SK-N-SH (cell line): Measurements from ENCODE around the gene AKR7A2. TPM values are rescaled to one million over a fixed set of nuclear protein-coding genes. Genes with fewer than 3 reads are reported as not detected.

ENCODE experiments used
- CTCF ChIA-PET: fragments of 300-600, 350-600 bp; formaldehyde crosslinking; extraction: SDS; loops from one replicate; lab custom pipeline; 2021; lab: Yijun Ruan, JAX
- POLR2A ChIA-PET: fragments of 350-600 bp; sonication (Branson Sonifier 250); formaldehyde crosslinking; extraction: SDS; loops from one replicate; lab custom pipeline; 2020; ENCODE audit warnings: antibody characterized with exemption, inconsistent platforms; lab: Yijun Ruan, JAX
- DNase-seq: peaks from one replicate; pipeline ENCODE4 v3.0.0; 2012
- H2AFZ ChIP-seq: fragments of 200-600 bp; sonication (generic); 2 replicates; pipeline ENCODE4 v1.8.1; 2016; ENCODE audit warnings: antibody characterized with exemption, mild to moderate bottlenecking, low read depth
- H3F3A ChIP-seq: fragments of 200-600 bp; sonication (generic); replicated peaks from 2 replicates; pipeline ENCODE3; 2016; ENCODE audit warnings: antibody characterized with exemption, mild to moderate bottlenecking; ENCODE audit not compliant: insufficient read depth
- H3K27ac ChIP-seq, 2 experiments: fragments of 200-500 bp in 1 of 2; fragments of 200-600 bp in 1 of 2; sonication (Bioruptor generic) in 1 of 2; sonication (generic), shearing (Covaris generic) in 1 of 2; 2 replicates each; pipeline versions ENCODE4 v1.5.1 to v1.6.1; 2014 to 2016; ENCODE audit warnings: low read depth in 2 of 2, inconsistent platforms in 1 of 2, low read length in 1 of 2, mild to moderate bottlenecking in 1 of 2, mixed read lengths in 1 of 2
- H3K27me3 ChIP-seq: fragments of 200-600 bp; sonication (generic), shearing (Covaris generic); 2 replicates; pipeline ENCODE4 v1.6.1; 2016; ENCODE audit warnings: mixed run types; ENCODE audit not compliant: insufficient read depth
- H3K36me3 ChIP-seq, 2 experiments: fragments of 200-500 bp in 1 of 2; fragments of 200-600 bp in 1 of 2; sonication (Bioruptor generic) in 1 of 2; sonication (generic) in 1 of 2; replicated peaks in 1 of 2; 2 replicates each; pipeline versions ENCODE3 to v1.5.1; 2014 to 2016; ENCODE audit warnings: low read length in 1 of 2, mild to moderate bottlenecking in 1 of 2; ENCODE audit not compliant: insufficient read depth in 2 of 2, control insufficient read depth in 1 of 2
- H3K4me1 ChIP-seq, 2 experiments: fragments of 200-500 bp in 1 of 2; fragments of 200-600 bp in 1 of 2; sonication (Bioruptor generic) in 1 of 2; sonication (generic), shearing (Covaris generic) in 1 of 2; 2 replicates each; pipeline versions ENCODE4 v1.5.1 to v1.6.1; 2014 to 2016; ENCODE audit warnings: low read depth in 1 of 2, low read length in 1 of 2, mixed run types in 1 of 2; ENCODE audit not compliant: insufficient read depth in 2 of 2, control insufficient read depth in 1 of 2
- H3K4me2 ChIP-seq: fragments of 200-600 bp; sonication (generic), shearing (Covaris generic); 2 replicates; pipeline ENCODE4 v1.6.1; 2017; ENCODE audit warnings: mixed run types
- H3K4me3 ChIP-seq, 2 experiments: fragments of 200-500 bp in 1 of 2; fragments of 200-600 bp in 1 of 2; sonication (Bioruptor generic) in 1 of 2; sonication (generic), shearing (Covaris generic) in 1 of 2; 2 replicates each; pipeline versions ENCODE4 v1.5.1 to v1.8.1; 2014 to 2016; ENCODE audit warnings: low read depth in 2 of 2, inconsistent platforms in 1 of 2, low read length in 1 of 2, mild to moderate bottlenecking in 1 of 2, mixed read lengths in 1 of 2, moderate library complexity in 1 of 2
- H3K79me2 ChIP-seq: fragments of 200-600 bp; sonication (generic); 2 replicates; pipeline ENCODE4 v1.8.1; 2017; ENCODE audit warnings: mild to moderate bottlenecking; ENCODE audit not compliant: insufficient read depth
- H3K9ac ChIP-seq: fragments of 200-600 bp; sonication (generic); 2 replicates; pipeline ENCODE4 v1.6.1; 2017; ENCODE audit warnings: mixed run types
- H3K9me2 ChIP-seq: fragments of 200-600 bp; sonication (generic); 2 replicates; pipeline ENCODE4 v1.6.1; 2017; ENCODE audit warnings: mixed run types
- H3K9me3 ChIP-seq: fragments of 200-600 bp; sonication (generic); 2 replicates; pipeline ENCODE4 v1.6.1; 2017; ENCODE audit warnings: mixed run types, mild to moderate bottlenecking, moderate library complexity
- H4K20me1 ChIP-seq: fragments of 200-600 bp; sonication (generic); 2 replicates; pipeline ENCODE4 v1.6.1; 2017; ENCODE audit warnings: mild to moderate bottlenecking, mixed run types; ENCODE audit not compliant: insufficient read depth
- CHD2 ChIP-seq: fragments of 150-350 bp; IDR thresholded peaks from 2 replicates; pipeline ENCODE4 v1.6.1; 2018; ENCODE audit warnings: low read length; ENCODE audit not compliant: partially characterized antibody
- EZH2phosphoT487 ChIP-seq: fragments of 200-600 bp; sonication (generic); IDR thresholded peaks from 2 replicates; pipeline ENCODE4 v1.6.1; 2017; ENCODE audit warnings: low read depth, mixed run types, mild to moderate bottlenecking, antibody characterized with exemption, moderate library complexity, borderline replicate concordance
- FOXJ3 ChIP-seq: sonication (generic); formaldehyde crosslinking; IDR thresholded peaks from 2 replicates; pipeline ENCODE4 v1.5.1; 2020; ENCODE audit warnings: mild to moderate bottlenecking, missing genetic modification reagents
- MEF2A ChIP-seq: IDR thresholded peaks from 2 replicates; pipeline ENCODE4 v1.4.0; 2012; ENCODE audit warnings: low read depth, borderline replicate concordance
- MXI1 ChIP-seq: IDR thresholded peaks from 2 replicates; pipeline ENCODE4 v1.6.1; 2012; ENCODE audit warnings: mild to moderate bottlenecking, low read depth, low read length, improper control_type of control experiment
- NRF1 ChIP-seq: IDR thresholded peaks from 2 replicates; pipeline ENCODE4 v1.6.1; 2012; ENCODE audit warnings: low read depth, mild to moderate bottlenecking, low read length
- PBX3 ChIP-seq: IDR thresholded peaks from 2 replicates; pipeline ENCODE4; 2012
- RAD21 ChIP-seq: IDR thresholded peaks from 2 replicates; pipeline ENCODE4 v1.6.1; 2012; ENCODE audit warnings: mild to moderate bottlenecking, low read length
- RFX5 ChIP-seq: IDR thresholded peaks from 2 replicates; pipeline ENCODE4 v1.6.1; 2012; ENCODE audit warnings: mild to moderate bottlenecking, improper control_type of control experiment, low read length
- RXRA ChIP-seq: IDR thresholded peaks from 2 replicates; pipeline ENCODE4 v1.4.0; 2012; ENCODE audit warnings: low read depth, mild to moderate bottlenecking, borderline replicate concordance
- TAF1 ChIP-seq: IDR thresholded peaks from 2 replicates; pipeline ENCODE4 v1.6.1; 2012; ENCODE audit warnings: low read depth, mild to moderate bottlenecking, low read length, moderate library complexity, borderline replicate concordance
- TCF12 ChIP-seq: IDR thresholded peaks from 2 replicates; pipeline ENCODE4 v1.4.0; 2012
- ZBTB33 ChIP-seq: IDR thresholded peaks from 2 replicates; pipeline ENCODE4 v1.4.0; 2012; ENCODE audit warnings: low read depth, borderline replicate concordance
- WGBS: methylation state at CpG from one replicate; pipeline ENCODE4 v1.1.6; 2017; ENCODE audit warnings: low lambda C conversion rate; 5-methylcytosine and 5-hydroxymethylcytosine counted together
- polyA plus RNA-seq, 3 experiments: library from polyadenylated mRNA; depleted of rRNA; stranded (reverse); fragments of >200 nt; gene quantifications; 2 replicates each; pipeline ENCODE4 v1.2.3, GENCODE V29; 2012
- TF ChIP-seq, protein P1 (sequence below): fragments of 200-600 bp; sonication (generic); IDR thresholded peaks from 2 replicates; pipeline ENCODE4 v1.6.1; 2017; ENCODE audit warnings: antibody characterized with exemption, mild to moderate bottlenecking, moderate library complexity

Gene AKR7A2
- polyA plus RNA-seq, 1 of the 3 experiments (the other 2 are of a cell fraction), result 40.7 TPM

GRCh38 chr1:19321071-19321470 lies 9.1 kb upstream of the AKR7A2 start:
- no peaks in the 10 kb centered on the region for H3K9me3 ChIP-seq
- ChIA-PET POLR2A (no interaction called here), CTCF (no interaction called here)
- H3K9ac ChIP-seq, result no peak overlapping the region
- no peaks in the 10 kb centered on the region for H3F3A ChIP-seq
- H2AFZ ChIP-seq, result no peak overlapping the region
- H3K36me3 ChIP-seq, result peaks cover 8 to 16% of the 10 kb centered on the region in 2 experiments
- peaks cover 20% of the 10 kb centered on the region for H3K79me2 ChIP-seq
- H3K4me3 ChIP-seq, result no peak overlapping the region
- no peaks in the 10 kb centered on the region for H3K9me2 ChIP-seq
- H3K27me3 ChIP-seq, result no peaks in the 10 kb centered on the region
- DNase-seq, result no peak
- peaks cover 0 to 2% of the 10 kb centered on the region in 2 experiments; a peak in 1 of 4 replicates for H3K4me1 ChIP-seq
- no peak overlapping the region for H3K27ac ChIP-seq
- no peaks in the 10 kb centered on the region for H4K20me1 ChIP-seq
- WGBS, result 91% methylated on average over 3 of the region's 3 CpGs
- TF ChIP-seq FOXJ3 (CRISPR knock-in tag), result no peak
- no peak for TF ChIP-seq MEF2A
- H3K4me2 ChIP-seq, result no peak overlapping the region

- H3K4me3 ChIP-seq, result no peak overlapping the region
These were observed 7.3 kb upstream of the AKR7A2 start for GRCh38 chr1:19319196-19319595.

DNA sequence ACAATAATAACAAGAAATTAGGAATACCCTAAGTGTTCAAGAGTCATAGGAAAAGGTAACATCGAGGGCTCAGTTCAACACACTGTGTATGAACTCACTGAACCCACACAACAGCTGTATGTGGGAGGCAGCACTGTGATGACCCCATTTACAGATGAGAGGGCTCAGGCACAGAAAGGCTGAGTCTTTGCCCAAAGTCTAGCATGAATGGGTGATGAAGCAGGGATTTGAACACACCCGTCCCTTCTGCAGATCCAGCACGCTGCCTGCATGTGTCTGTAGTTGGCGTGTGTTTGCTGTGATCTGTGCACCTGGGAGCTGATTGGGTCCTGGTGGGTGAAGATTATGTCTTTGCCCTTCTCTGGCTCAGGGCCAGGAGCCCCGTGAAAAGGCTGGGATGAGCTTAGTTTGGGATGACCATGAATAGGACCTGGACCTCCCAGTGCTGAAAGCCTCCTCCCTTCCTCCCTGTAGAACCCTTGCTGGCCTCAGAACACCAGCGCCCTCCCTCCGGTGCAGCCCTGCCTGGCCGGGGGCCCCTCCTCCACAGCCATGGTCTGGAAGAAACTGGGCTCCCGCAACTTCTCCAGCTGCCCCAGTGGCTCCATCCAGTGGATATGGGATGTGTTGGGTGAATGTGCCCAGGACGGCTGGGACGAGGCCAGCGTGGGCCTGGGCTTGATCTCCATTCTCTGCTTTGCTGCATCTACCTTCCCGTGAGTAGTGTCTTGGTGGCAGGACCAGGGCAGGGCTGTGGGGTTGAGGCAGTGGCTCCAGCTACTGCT lies 5.4 kb upstream of the AKR7A2 start:
- 98% methylated on average over 10 of the region's 13 CpGs for WGBS
- DNase-seq, result no peak
- no peak overlapping the region for H2AFZ ChIP-seq
- H3K9me3 ChIP-seq, result no peaks in the 10 kb centered on the region
- no peaks in the 10 kb centered on the region for H3F3A ChIP-seq
- H3K36me3 ChIP-seq, result peaks cover 0 to 16% of the 10 kb centered on the region in 2 experiments
- peaks cover 0 to 16% of the 10 kb centered on the region in 2 experiments; a peak in 1 of 4 replicates for H3K4me1 ChIP-seq
- H3K9ac ChIP-seq, result no peak overlapping the region
- no peak overlapping the region for H3K4me2 ChIP-seq
- H3K4me3 ChIP-seq, result no peak overlapping the region
- H3K27me3 ChIP-seq, result no peaks in the 10 kb centered on the region
- CTCF ChIA-PET, result interaction anchor here (1.0 to 2.0 kb wide), 3 partner anchors 23 to 345 kb away, joined by 3 to 5 read pairs (median 4); no protein-coding TSS in a partner anchor
- no peak overlapping the region for H3K27ac ChIP-seq
- POLR2A ChIA-PET, result no interaction called here
- no peaks in the 10 kb centered on the region for H4K20me1 ChIP-seq
- H3K9me2 ChIP-seq, result no peaks in the 10 kb centered on the region
- peaks cover 48% of the 10 kb centered on the region for H3K79me2 ChIP-seq
- TF ChIP-seq EZH2phosphoT487 (no peak), PBX3 (no peak), TAF1 (no peak), TCF12 (no peak), RAD21 (no peak), RXRA (no peak), CHD2 (no peak), MEF2A (no peak), RFX5 (no peak), NRF1 (no peak), FOXJ3 (CRISPR knock-in tag) (no peak), ZBTB33 (no peak)
- TF ChIP-seq, protein P1, sequence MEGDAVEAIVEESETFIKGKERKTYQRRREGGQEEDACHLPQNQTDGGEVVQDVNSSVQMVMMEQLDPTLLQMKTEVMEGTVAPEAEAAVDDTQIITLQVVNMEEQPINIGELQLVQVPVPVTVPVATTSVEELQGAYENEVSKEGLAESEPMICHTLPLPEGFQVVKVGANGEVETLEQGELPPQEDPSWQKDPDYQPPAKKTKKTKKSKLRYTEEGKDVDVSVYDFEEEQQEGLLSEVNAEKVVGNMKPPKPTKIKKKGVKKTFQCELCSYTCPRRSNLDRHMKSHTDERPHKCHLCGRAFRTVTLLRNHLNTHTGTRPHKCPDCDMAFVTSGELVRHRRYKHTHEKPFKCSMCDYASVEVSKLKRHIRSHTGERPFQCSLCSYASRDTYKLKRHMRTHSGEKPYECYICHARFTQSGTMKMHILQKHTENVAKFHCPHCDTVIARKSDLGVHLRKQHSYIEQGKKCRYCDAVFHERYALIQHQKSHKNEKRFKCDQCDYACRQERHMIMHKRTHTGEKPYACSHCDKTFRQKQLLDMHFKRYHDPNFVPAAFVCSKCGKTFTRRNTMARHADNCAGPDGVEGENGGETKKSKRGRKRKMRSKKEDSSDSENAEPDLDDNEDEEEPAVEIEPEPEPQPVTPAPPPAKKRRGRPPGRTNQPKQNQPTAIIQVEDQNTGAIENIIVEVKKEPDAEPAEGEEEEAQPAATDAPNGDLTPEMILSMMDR, result no peak

More at GRCh38 chr1:19319196-19319595, 7.3 kb upstream of the AKR7A2 start:
- CTCF ChIA-PET, result no interaction called here
- peaks cover 35% of the 10 kb centered on the region for H3K79me2 ChIP-seq
- no peaks in the 10 kb centered on the region for H3K27me3 ChIP-seq
- H3K4me2 ChIP-seq, result no peak overlapping the region
- no peak for TF ChIP-seq MXI1
- no peak overlapping the region for H3K27ac ChIP-seq
- H4K20me1 ChIP-seq, result no peaks in the 10 kb centered on the region
- no peak overlapping the region for H3K9ac ChIP-seq
- DNase-seq, result no peak
- POLR2A ChIA-PET, result no interaction called here
- H3K4me1 ChIP-seq, result peaks cover 0 to 2% of the 10 kb centered on the region in 2 experiments; a peak in 1 of 4 replicates
- no peaks in the 10 kb centered on the region for H3F3A ChIP-seq
- H3K36me3 ChIP-seq, result peaks cover 6 to 16% of the 10 kb centered on the region in 2 experiments
- H3K9me3 ChIP-seq, result no peaks in the 10 kb centered on the region
- H3K9me2 ChIP-seq, result no peaks in the 10 kb centered on the region
- H2AFZ ChIP-seq, result no peak overlapping the region
- 85% methylated on average over 3 of the region's 3 CpGs for WGBS
